Glutamatergic neuron (in vitro differentiated cells): ENCODE measurements around the gene METTL1. TPM values are rescaled to one million over a fixed set of nuclear protein-coding genes. Genes with fewer than 3 reads are reported as not detected.

Experiments used
- DNase-seq: peaks from one replicate; pipeline ENCODE4 v3.0.0; 2022
- H3K27ac Mint-ChIP-seq: one replicate; pipeline ENCODE4 v1.8.0; 2020; ENCODE audit warnings: mild to moderate bottlenecking, mixed read lengths, inconsistent platforms; ENCODE audit not compliant: unreplicated experiment
- H3K27me3 Mint-ChIP-seq: one replicate; pipeline ENCODE4 v1.8.0; 2020; ENCODE audit warnings: mild to moderate bottlenecking, moderate library complexity, mixed read lengths, inconsistent platforms; ENCODE audit not compliant: unreplicated experiment
- H3K36me3 Mint-ChIP-seq: one replicate; pipeline ENCODE4 v1.8.0; 2020; ENCODE audit warnings: mild to moderate bottlenecking, mixed read lengths, inconsistent platforms; ENCODE audit not compliant: unreplicated experiment
- H3K4me1 Mint-ChIP-seq: one replicate; pipeline ENCODE4 v1.8.0; 2020; ENCODE audit warnings: mild to moderate bottlenecking, low read depth, mixed read lengths, inconsistent platforms; ENCODE audit not compliant: unreplicated experiment
- H3K4me3 Mint-ChIP-seq: one replicate; pipeline ENCODE4 v1.8.0; 2020; ENCODE audit warnings: mild to moderate bottlenecking, mixed read lengths, inconsistent platforms; ENCODE audit not compliant: unreplicated experiment
- H3K9me3 Mint-ChIP-seq: one replicate; pipeline ENCODE4 v1.8.0; 2020; ENCODE audit warnings: mild to moderate bottlenecking, moderate library complexity, mixed read lengths, inconsistent platforms; ENCODE audit not compliant: unreplicated experiment
- CTCF ChIP-seq: fragments of 200-600 bp; sonication (generic); IDR thresholded peaks from one replicate; pipeline ENCODE4 v1.5.0; 2021; ENCODE audit not compliant: partially characterized antibody, unreplicated experiment
- total RNA-seq: library from RNA; stranded (reverse); fragmentation: NEBNext Ultra II Directional; extraction: Animal tissue kit (Norgen Biotek cat#: 25700); gene quantifications from one replicate; pipeline ENCODE4 v1.2.1, GENCODE V29; 2021; ENCODE audit not compliant: unreplicated experiment

METTL1 gene
- total RNA-seq, 1 donor from 2014 or later = 9.1 TPM

DNA sequence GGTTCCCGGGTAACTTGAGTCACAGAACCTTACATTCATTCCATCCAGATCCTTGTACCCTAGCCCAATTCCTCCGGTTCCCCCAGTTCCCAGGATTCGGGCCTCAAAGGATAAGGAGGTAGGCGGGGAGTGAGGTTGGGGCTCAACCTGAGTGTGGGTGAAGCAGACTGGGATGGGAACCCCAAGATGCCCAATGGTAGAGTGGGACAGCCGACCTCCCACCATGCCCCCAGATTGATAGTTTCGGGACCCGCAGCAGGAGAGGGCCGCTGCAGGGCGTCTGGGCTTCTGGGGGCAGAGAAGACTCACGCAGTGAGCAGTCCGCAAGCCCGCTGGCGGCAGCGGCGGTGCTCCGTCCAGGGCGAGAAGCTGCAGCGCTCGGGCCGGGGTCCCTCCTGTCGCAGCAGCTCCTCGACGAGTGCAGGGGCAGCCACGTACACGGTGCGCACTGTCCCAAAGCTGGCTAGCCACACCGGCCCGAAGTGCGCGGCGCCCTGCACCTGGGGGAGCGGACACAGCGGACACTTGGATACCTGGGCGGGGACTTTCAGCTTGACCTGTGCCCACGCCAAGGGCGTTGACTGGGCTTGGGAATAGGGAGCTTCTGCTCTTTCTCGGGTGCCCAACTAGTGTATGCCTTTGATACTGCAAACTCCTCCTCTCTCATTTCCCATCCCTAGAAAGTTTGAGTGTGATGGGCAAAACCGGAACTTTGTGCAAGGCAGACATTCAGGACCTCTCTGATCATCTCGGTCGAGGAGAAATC lies 6.0 kb downstream of the METTL1 start:
- Mint-ChIP-seq H3K27me3 (peaks cover 18% of the 10 kb centered on the region), H3K4me3 (peak overlapping the region; percentile 59), H3K36me3 (peaks cover 6% of the 10 kb centered on the region), H3K4me1 (peaks cover 5% of the 10 kb centered on the region), H3K27ac (no peak overlapping the region), H3K9me3 (peaks cover 4% of the 10 kb centered on the region)
- DNase-seq = peak; percentile 39
- TF ChIP-seq CTCF = no peak

GRCh38 chr12:57765003-57765697 lies 6.8 kb downstream of the METTL1 start:
- DNase-seq = peak; percentile 67
- H3K4me3 Mint-ChIP-seq = no peak overlapping the region
- peak; percentile 20 for TF ChIP-seq CTCF
- peaks cover 4% of the 10 kb centered on the region for H3K9me3 Mint-ChIP-seq
- H3K27me3 Mint-ChIP-seq = peaks cover 18% of the 10 kb centered on the region
- H3K27ac Mint-ChIP-seq = no peak overlapping the region
- H3K4me1 Mint-ChIP-seq = peaks cover 5% of the 10 kb centered on the region
- H3K36me3 Mint-ChIP-seq = peaks cover 6% of the 10 kb centered on the region

DNA sequence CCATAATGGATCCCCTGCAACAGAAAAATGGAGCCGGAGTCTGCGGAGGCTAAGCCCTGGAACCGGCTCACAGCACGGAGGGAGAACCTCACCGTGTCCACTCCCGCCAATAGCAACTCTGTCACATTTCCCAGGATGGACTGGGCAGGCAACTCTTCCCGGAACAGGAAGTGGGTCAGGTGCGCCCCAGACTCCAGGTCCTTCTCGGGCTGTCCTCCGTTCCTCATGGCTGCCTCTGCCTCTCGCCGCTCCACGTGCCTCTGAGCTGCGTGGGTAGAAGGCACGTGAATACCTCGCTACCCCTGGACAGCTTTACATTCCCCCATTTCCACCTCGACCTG lies 7.3 kb downstream of the METTL1 start:
- H3K27me3 Mint-ChIP-seq = peaks cover 19% of the 10 kb centered on the region
- TF ChIP-seq CTCF = no peak
- H3K4me3 Mint-ChIP-seq = peak overlapping the region; percentile 46
- peaks cover 5% of the 10 kb centered on the region for H3K4me1 Mint-ChIP-seq
- H3K27ac Mint-ChIP-seq = no peak overlapping the region
- H3K36me3 Mint-ChIP-seq = peaks cover 6% of the 10 kb centered on the region
- H3K9me3 Mint-ChIP-seq = peaks cover 4% of the 10 kb centered on the region
- no peak for DNase-seq

GRCh38 chr12:57763881-57764661 lies 7.8 kb downstream of the METTL1 start:
- peaks cover 4% of the 10 kb centered on the region for H3K9me3 Mint-ChIP-seq
- DNase-seq = no peak
- H3K36me3 Mint-ChIP-seq = peaks cover 6% of the 10 kb centered on the region
- peaks cover 20% of the 10 kb centered on the region for H3K27me3 Mint-ChIP-seq
- peak overlapping the region; percentile 46 for H3K4me3 Mint-ChIP-seq
- no peak overlapping the region for H3K27ac Mint-ChIP-seq
- TF ChIP-seq CTCF = no peak
- H3K4me1 Mint-ChIP-seq = peaks cover 5% of the 10 kb centered on the region

- Mint-ChIP-seq H3K27me3 (peaks cover 20% of the 10 kb centered on the region), H3K27ac (no peak overlapping the region), H3K9me3 (peaks cover 4% of the 10 kb centered on the region), H3K4me3 (no peak overlapping the region), H3K36me3 (peaks cover 6% of the 10 kb centered on the region), H3K4me1 (peaks cover 5% of the 10 kb centered on the region)
- no peak for DNase-seq
- no peak for TF ChIP-seq CTCF
These were observed 9.4 kb downstream of the METTL1 start for GRCh38 chr12:57762463-57762862.
